GM18526 (cell line): Measurements from ENCODE around the gene OR56B4.

Source experiments
- POLR2A ChIP-seq: IDR thresholded peaks from 3 replicates; pipeline ENCODE4 v1.6.1; 2011; ENCODE audit not compliant: insufficient read length; ENCODE audit errors: extremely low read depth

Gene OR56B4

GRCh38 chr11:6129011-6129410 is 21.5 kb downstream of the OR56B4 start:
- TF ChIP-seq POLR2A = no peak

GRCh38 chr11:6129635-6130034 is 22.2 kb downstream of the OR56B4 start:
- TF ChIP-seq POLR2A = no peak

- no peak for TF ChIP-seq POLR2A
Observed at GRCh38 chr11:6132431-6132830, 24.9 kb downstream of the OR56B4 start.

- TF ChIP-seq POLR2A = no peak
Observed at GRCh38 chr11:6142936-6143335, 35.5 kb downstream of the OR56B4 start.

- TF ChIP-seq POLR2A = no peak
Observed at GRCh38 chr11:6151117-6151516, 43.6 kb downstream of the OR56B4 start.

- TF ChIP-seq POLR2A = no peak
Observed at GRCh38 chr11:6152126-6152525, 44.6 kb downstream of the OR56B4 start.

- no peak for TF ChIP-seq POLR2A
Observed at GRCh38 chr11:6156628-6157359, 49.3 kb downstream of the OR56B4 start.
